ENCODE data around the gene SRGAP3. TPM values are rescaled to one million over a fixed set of nuclear protein-coding genes. Genes with fewer than 3 reads are reported as not detected.

The SRGAP3 gene
- total RNA-seq, 1 donor: 2.5 TPM

DNA sequence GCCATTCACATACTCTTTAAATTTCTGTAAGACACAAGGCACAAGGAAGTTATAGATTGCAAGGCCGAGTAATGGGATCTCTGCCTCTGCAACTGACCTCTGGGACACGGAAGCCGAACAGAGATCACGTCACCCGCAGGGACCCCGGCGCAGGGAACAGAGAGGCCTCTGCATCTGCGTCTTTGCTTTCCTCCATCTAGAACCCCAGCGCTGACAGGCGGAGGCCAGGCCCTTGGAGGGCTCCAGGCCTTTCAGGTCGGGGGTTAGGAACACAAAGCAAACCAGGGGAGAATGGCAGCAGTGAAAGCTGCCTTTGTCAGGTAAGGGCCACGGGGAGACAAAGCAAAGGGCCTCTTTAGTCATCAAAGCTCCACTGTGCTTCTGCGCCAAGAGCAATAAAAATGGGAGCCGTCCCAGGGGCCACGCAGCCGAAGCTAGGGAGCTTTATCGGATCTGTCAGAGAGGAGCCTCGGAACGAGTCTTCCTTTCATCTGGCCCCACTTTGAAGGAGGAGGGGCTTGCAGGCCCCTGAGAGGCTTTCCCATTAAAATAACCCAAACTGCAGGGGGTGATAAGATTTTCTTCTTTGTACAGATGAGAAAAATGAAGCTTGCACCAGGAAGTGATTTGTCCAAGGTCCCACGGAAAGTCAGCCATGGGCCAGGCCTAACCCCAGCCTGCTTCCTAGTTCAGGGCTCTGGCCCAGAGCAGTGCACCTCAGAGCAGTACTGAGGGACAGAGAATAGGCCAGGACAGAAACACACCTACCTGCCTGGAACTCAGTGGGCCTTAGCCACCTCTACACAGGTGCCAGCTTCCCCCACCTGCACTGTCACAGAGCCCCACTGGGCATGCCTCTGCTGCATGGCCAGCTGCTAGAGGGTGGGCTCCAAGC lies 201.7 kb downstream of the SRGAP3 start:
- H4K20me1 ChIP-seq (ENCODE audit: insufficient read depth, low read length): no peaks in the 10 kb centered on the region
- no peaks in the 10 kb centered on the region for H3K79me2 ChIP-seq (ENCODE audit: insufficient read depth, low read length)
- H3K4me2 ChIP-seq (ENCODE audit: insufficient read depth, low read length): no peak overlapping the region
- no peak overlapping the region for H2AFZ ChIP-seq (ENCODE audit: low read length)
- H3K4me1 ChIP-seq (ENCODE audit: insufficient read depth, low read length): no peaks in the 10 kb centered on the region
- no peak overlapping the region for H3K27ac ChIP-seq (ENCODE audit: low read depth, low read length)
- H3K36me3 ChIP-seq (ENCODE audit: insufficient read depth, low read length): no peaks in the 10 kb centered on the region
- no peak for DNase-seq (ENCODE audit: insufficient read length, low spot score, missing footprints)
- H3K9me3 ChIP-seq (ENCODE audit: low read depth, low read length): no peaks in the 10 kb centered on the region
- no peak for TF ChIP-seq CTCF (IDR thresholded peaks at IDR 0.05; ENCODE audit: extremely low read depth, low read depth, low read length)
- no peaks in the 10 kb centered on the region for H3K27me3 ChIP-seq (ENCODE audit: insufficient read depth, low read length)
- no peak overlapping the region for H3K4me3 ChIP-seq (ENCODE audit: insufficient read depth, low read length)

- TF ChIP-seq CTCF (IDR thresholded peaks at IDR 0.05; ENCODE audit: extremely low read depth, low read depth, low read length): no peak
- H3K36me3 ChIP-seq (ENCODE audit: insufficient read depth, low read length): no peaks in the 10 kb centered on the region
- no peaks in the 10 kb centered on the region for H3K27me3 ChIP-seq (ENCODE audit: insufficient read depth, low read length)
- no peaks in the 10 kb centered on the region for H4K20me1 ChIP-seq (ENCODE audit: insufficient read depth, low read length)
- DNase-seq (ENCODE audit: insufficient read length, low spot score, missing footprints): no peak
- no peaks in the 10 kb centered on the region for H3K4me1 ChIP-seq (ENCODE audit: insufficient read depth, low read length)
- H3K4me3 ChIP-seq (ENCODE audit: insufficient read depth, low read length): no peak overlapping the region
- no peak overlapping the region for H2AFZ ChIP-seq (ENCODE audit: low read length)
- H3K9me3 ChIP-seq (ENCODE audit: low read depth, low read length): no peaks in the 10 kb centered on the region
- H3K79me2 ChIP-seq (ENCODE audit: insufficient read depth, low read length): no peaks in the 10 kb centered on the region
- no peak overlapping the region for H3K4me2 ChIP-seq (ENCODE audit: insufficient read depth, low read length)
- H3K27ac ChIP-seq (ENCODE audit: low read depth, low read length): no peak overlapping the region
Observed at GRCh38 chr3:9045371-9045770, 204.1 kb downstream of the SRGAP3 start.

GRCh38 chr3:9043063-9043462 lies 206.4 kb downstream of the SRGAP3 start:
- Histone ChIP-seq H4K20me1 (ENCODE audit: insufficient read depth, low read length) (no peaks in the 10 kb centered on the region), H3K4me2 (ENCODE audit: insufficient read depth, low read length) (no peak overlapping the region), H3K79me2 (ENCODE audit: insufficient read depth, low read length) (no peaks in the 10 kb centered on the region), H3K4me1 (ENCODE audit: insufficient read depth, low read length) (no peaks in the 10 kb centered on the region), H3K4me3 (ENCODE audit: insufficient read depth, low read length) (no peak overlapping the region), H2AFZ (ENCODE audit: low read length) (no peak overlapping the region), H3K27me3 (ENCODE audit: insufficient read depth, low read length) (peaks cover 6% of the 10 kb centered on the region), H3K9me3 (ENCODE audit: low read depth, low read length) (no peaks in the 10 kb centered on the region), H3K27ac (ENCODE audit: low read depth, low read length) (no peak overlapping the region), H3K36me3 (ENCODE audit: insufficient read depth, low read length) (no peaks in the 10 kb centered on the region)
- TF ChIP-seq CTCF (IDR thresholded peaks at IDR 0.05; ENCODE audit: extremely low read depth, low read depth, low read length): no peak
- no peak for DNase-seq (ENCODE audit: insufficient read length, low spot score, missing footprints)

DNA sequence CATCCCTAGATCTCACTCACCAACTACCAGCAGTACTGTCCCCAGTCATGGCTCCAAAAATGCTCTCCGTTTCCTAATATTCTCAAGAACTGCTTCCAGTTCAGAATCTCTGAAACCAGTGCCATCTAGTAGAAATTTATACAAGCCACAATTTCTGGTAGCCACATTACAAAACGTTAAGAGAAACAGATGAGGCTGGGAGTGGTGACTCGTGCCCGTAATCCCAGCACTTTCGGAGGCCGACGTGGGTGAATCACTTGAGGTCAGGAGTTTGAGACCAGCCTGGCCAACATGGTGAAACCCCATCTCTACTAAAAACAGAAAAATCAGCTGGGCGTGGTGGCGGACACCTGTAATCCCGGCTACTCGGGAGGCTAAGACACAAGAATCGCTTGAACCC lies 207.8 kb downstream of the SRGAP3 start:
- no peaks in the 10 kb centered on the region for H3K36me3 ChIP-seq (ENCODE audit: insufficient read depth, low read length)
- no peak for DNase-seq (ENCODE audit: insufficient read length, low spot score, missing footprints)
- TF ChIP-seq CTCF (IDR thresholded peaks at IDR 0.05; ENCODE audit: extremely low read depth, low read depth, low read length): no peak

More for the DNA sequence above, 207.8 kb downstream of the SRGAP3 start:
- H3K27ac ChIP-seq (ENCODE audit: low read depth, low read length): no peak overlapping the region
- H3K4me3 ChIP-seq (ENCODE audit: insufficient read depth, low read length): no peak overlapping the region
- H3K9me3 ChIP-seq (ENCODE audit: low read depth, low read length): no peaks in the 10 kb centered on the region
- no peak overlapping the region for H3K4me2 ChIP-seq (ENCODE audit: insufficient read depth, low read length)
- peaks cover 6% of the 10 kb centered on the region for H3K27me3 ChIP-seq (ENCODE audit: insufficient read depth, low read length)
- H3K79me2 ChIP-seq (ENCODE audit: insufficient read depth, low read length): no peaks in the 10 kb centered on the region
- H4K20me1 ChIP-seq (ENCODE audit: insufficient read depth, low read length): no peaks in the 10 kb centered on the region
- no peak overlapping the region for H2AFZ ChIP-seq (ENCODE audit: low read length)
- peaks cover 5% of the 10 kb centered on the region for H3K4me1 ChIP-seq (ENCODE audit: insufficient read depth, low read length)
